ENCODE results near the gene PPRC1. TPM values are rescaled to one million over a fixed set of nuclear protein-coding genes. Genes with fewer than 3 reads are reported as not detected.
A peak's percentile ranks its signal among the peaks of the same experiment; 100 is the strongest.

Gene PPRC1
- total RNA-seq, 1 experiment from 2014 or later: 7.0 TPM

- in situ Hi-C loops (cut with HindIII; ENCODE audit: low sequenced_read_pairs): no loop called here
- DNase-seq (ENCODE audit: low spot score): peak; percentile 76
Measured at GRCh38 chr10:102117391-102118159, 15.3 kb upstream of the PPRC1 start.

- in situ Hi-C loops (cut with HindIII; ENCODE audit: low sequenced_read_pairs): no loop called here
- peak; percentile 42 for DNase-seq (ENCODE audit: low spot score)
Measured at GRCh38 chr10:102118867-102119266, 14.0 kb upstream of the PPRC1 start.

DNA sequence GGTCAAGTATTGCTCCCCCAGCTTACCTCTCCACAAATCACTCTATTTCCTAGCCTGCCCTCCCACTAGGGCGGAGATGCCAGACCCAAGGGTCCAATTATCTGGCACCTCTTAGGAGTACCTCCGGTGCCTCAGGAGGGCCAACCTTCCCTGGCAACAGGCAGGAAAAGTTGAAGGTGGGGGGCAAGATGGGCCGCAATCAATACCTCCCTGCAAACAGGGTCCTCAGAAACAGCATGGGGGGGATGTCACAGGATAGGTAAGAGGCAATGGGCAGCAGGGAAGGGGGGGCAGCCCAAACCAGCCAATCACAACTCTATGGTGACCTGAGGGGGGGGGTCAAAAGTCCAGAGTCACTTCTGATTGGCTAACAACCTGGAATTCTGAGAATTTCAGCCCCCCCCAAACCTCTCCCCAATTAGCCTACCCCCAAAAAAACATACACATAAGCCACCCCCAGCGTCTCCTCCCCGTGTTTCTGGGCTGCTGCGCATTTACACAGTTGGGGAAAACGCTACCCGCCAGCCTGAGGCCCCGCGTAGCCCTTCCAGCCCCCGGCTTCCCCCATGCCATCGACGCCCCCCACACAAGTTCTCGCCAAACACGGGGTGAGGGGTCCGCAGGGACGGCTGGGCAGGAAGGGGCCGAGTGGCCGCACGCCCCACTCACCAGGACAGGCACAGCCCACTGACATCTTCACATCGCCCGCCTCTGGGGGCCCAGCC, 13.3 kb upstream of the PPRC1 start:
- peak; percentile 78 for DNase-seq (ENCODE audit: low spot score)
- in situ Hi-C loops (cut with HindIII; ENCODE audit: low sequenced_read_pairs): no loop called here

DNA sequence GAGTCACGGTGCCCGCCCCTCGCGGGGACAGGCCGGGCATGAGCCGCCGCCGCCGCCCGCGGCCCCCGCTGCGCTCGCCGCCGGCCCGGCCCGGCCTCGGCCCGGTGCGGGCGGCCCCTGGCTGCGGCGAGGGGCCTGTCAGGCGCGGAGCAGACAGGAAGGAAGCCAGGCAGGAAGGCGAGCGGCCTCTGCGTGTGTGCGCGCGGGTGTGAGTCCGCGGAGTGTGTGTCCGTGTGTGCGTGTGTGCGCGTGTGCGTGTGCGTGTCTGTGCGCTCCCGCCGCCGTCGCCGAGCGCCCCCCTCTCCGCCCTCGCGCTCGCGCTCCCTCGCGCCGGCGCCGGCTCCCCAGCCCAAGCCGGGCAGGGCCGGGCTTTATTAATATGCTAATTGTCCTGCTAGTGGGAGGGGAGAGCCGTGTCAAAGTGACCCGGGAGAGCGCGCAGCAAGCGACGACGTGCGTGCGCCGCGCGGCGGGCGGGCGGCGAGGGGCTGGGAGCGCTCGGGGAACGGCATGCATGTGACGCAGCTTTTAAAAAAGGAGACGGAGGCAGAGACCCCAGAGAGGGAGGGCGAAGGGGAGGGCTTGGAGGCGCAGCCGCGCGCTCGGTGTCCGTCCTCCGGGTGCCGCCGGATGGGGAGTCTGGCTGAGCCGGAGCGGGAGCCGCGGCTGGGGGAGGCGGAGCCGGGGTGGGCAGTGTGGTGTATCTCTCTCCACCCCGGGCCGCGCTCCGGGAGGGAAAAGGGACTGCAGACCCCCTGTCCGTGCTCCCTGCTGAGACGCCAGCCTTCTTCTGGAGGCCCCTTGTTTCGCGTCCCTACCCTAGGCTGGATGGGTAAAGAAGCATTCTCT, 12.5 kb upstream of the PPRC1 start, which contains the start of gene LDB1:
LDB1 (minus strand) TSS at position 227 of the 849 bp plus-strand sequence. CDS start 258 bp downstream, outside the sequence.
- DNase-seq (ENCODE audit: low spot score): peak; percentile 90
- in situ Hi-C loops (cut with HindIII; ENCODE audit: low sequenced_read_pairs): no loop called here

- in situ Hi-C loops (cut with HindIII; ENCODE audit: low sequenced_read_pairs): no loop called here
- DNase-seq (ENCODE audit: low spot score): peak; percentile 86
Measured at GRCh38 chr10:102120991-102121738, 11.7 kb upstream of the PPRC1 start.

DNA sequence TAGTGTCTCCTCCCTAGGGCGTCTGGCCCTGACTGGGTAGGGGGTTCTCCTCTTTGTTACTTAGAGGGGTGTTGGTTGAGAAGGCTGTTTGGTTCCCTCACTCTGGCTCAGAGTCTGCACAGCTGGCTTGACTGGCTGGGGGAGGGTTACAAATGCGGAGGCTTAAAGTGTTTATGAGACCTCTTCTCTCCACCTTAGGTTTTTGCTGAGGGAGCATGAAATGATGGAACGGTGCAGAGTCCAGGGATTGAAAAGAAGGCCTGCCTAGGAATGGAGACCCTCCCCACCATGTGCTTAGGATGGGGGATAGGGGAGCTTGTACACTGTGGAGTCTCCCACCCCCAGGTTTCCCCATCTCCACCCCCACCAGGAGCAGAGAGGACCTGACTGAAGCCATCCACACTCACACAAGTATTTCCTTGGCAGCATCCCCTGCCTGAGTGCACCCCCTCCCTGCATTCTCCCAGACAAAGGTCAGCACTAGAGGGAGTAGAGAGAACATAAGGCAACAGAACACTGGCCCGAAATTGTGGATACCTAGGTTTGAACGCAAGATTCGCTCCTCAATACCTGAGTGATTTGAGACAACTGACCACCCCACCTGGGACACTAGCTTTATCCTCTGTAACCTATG, 11.0 kb upstream of the PPRC1 start:
- in situ Hi-C loops (cut with HindIII; ENCODE audit: low sequenced_read_pairs): no loop called here
- peak; percentile 62 for DNase-seq (ENCODE audit: low spot score)

GRCh38 chr10:102122450-102122849, 10.4 kb upstream of the PPRC1 start:
- in situ Hi-C loops (cut with HindIII; ENCODE audit: low sequenced_read_pairs): no loop called here

DNA sequence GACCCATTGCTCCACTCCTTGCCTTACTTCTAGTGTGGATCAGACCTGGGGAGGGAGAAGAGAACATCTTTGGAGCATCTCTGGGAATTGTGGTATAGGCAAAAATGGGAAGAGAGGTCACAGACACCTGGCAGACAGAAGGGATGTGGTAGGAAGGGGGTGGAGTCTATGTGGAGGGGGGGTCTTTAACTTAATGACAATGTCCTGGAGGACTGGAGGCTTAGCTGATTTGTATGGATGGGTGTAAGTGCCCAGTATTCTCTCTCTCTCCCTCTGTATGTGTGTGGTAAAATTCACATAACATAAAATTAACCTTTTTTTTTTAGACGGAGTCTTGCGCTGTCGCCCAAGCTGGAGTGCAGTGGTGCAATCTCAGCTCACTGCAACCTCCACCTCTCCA, 9.6 kb upstream of the PPRC1 start:
- in situ Hi-C loops (cut with HindIII; ENCODE audit: low sequenced_read_pairs): no loop called here
- no peak for DNase-seq (ENCODE audit: low spot score)

More at GRCh38 chr10:102122450-102122849, 10.4 kb upstream of the PPRC1 start:
- DNase-seq (ENCODE audit: low spot score): no peak

GRCh38 chr10:102131286-102132170, 1.3 kb upstream of the PPRC1 start:
- DNase-seq (ENCODE audit: low spot score): no peak
- in situ Hi-C loops (cut with HindIII; ENCODE audit: low sequenced_read_pairs): no loop called here

- in situ Hi-C loops (cut with HindIII; ENCODE audit: low sequenced_read_pairs): no loop called here
Measured at GRCh38 chr10:102132193-102132562, 662 bp upstream of the PPRC1 start.

GRCh38 chr10:102133373-102134195, 744 bp downstream of the PPRC1 start:
- in situ Hi-C loops (cut with HindIII; ENCODE audit: low sequenced_read_pairs): no loop called here

More at GRCh38 chr10:102132193-102132562, 662 bp upstream of the PPRC1 start:
- no peak for DNase-seq (ENCODE audit: low spot score)

DNA sequence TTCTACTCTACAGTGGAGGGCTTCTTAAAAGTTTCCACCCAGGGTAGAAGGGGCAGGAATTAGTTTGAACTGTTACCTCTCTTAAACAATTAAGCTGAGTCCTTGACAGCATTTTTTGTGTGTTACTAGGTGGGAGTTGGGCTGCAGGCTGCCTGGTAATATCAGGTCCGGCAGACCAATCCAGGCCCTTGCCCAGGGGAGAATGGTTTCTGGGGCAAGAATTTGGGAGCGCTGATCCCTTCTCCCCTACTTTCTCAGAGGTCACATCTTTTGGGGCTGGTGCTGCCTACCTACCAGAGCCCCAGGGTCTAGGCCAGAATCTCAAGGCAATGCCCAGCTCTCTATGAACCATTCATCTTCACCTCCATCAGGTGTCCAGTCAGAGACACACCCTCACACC, 1.6 kb downstream of the PPRC1 start:
- no peak for DNase-seq (ENCODE audit: low spot score)
- in situ Hi-C loops (cut with HindIII; ENCODE audit: low sequenced_read_pairs): no loop called here

More at GRCh38 chr10:102133373-102134195, 744 bp downstream of the PPRC1 start:
- peak; percentile 43 for DNase-seq (ENCODE audit: low spot score)

- in situ Hi-C loops (cut with HindIII; ENCODE audit: low sequenced_read_pairs): no loop called here
- DNase-seq (ENCODE audit: low spot score): no peak
Measured at GRCh38 chr10:102135956-102136526, 3.2 kb downstream of the PPRC1 start.

- no peak for DNase-seq (ENCODE audit: low spot score)
- in situ Hi-C loops (cut with HindIII; ENCODE audit: low sequenced_read_pairs): no loop called here
Measured at GRCh38 chr10:102139281-102140110, 6.7 kb downstream of the PPRC1 start.

- DNase-seq (ENCODE audit: low spot score): no peak
- in situ Hi-C loops (cut with HindIII; ENCODE audit: low sequenced_read_pairs): no loop called here
Measured at GRCh38 chr10:102140218-102140617, 7.4 kb downstream of the PPRC1 start.

Data from G401 (cell line).